GM18907 (cell line): ENCODE results near the gene CNOT1.
A peak's percentile ranks its signal among the peaks of the same experiment; 100 is the strongest.
"Not testable (repeated sequence)": the region's sequence is repeated elsewhere in the genome, so short reads cannot be mapped to it uniquely, and the experiment has no call there.

ENCODE experiments used
- ATAC-seq: cut with Tn5 transposase; IDR thresholded peaks from one replicate; pipeline ENCODE4 v1.9.1; 2021; ENCODE audit warnings: mild to moderate bottlenecking, moderate library complexity; ENCODE audit not compliant: unreplicated experiment

CNOT1 gene

DNA sequence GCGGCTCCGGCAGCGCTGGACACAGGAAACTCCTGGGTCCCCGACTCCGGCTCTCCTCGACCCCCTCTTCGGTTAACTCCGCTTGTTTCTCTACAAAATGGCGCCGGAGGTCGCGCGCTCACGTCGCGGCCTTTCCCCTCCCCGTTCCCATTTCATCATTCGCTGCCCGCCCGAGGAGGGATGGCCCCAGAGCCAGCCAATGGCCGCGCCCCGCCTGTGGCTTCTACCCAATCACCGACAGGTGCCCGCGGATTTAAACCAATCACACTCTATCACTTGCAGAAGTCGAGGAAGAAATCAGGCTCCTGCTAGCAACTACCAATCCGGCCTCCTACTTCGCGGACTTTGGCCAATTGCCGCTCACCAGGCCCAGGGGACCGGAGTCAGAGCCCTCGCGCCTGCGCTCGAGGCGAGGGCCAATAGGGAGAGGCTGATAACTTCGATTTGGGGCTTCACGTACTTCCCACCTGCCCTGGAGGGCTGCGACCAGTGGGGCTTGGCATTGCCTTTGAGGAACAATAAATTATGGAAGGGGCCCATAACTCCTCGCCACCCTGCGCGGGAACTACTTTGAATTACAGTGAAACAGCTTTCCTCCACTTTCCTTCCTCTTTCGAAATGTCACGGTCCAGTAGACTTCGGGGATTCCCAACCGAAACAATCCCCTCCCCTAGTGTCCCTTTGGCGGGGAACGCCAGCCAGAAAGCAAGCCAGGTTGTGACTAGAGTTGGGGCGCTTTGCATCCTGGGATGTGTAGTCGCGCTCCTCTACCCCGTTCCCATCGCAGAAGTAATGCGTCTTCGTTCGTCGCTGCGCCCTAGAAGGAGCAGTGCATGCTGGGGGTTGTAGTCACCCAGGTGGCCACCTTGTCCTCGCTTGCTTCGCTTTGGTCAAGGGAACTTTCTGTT lies at the start of gene CNOT1:
Gene CNOT1 (minus strand): TSS at position 94 of the 908 bp plus-strand sequence. CDS start 30,489 bp downstream, outside the sequence.
- peak; percentile 91 for ATAC-seq

- ATAC-seq, result no peak
Measured at GRCh38 chr16:58678716-58679115, 49.1 kb upstream of the CNOT1 start.

- ATAC-seq, result no peak
Measured at GRCh38 chr16:58678269-58678668, 48.6 kb upstream of the CNOT1 start.

DNA sequence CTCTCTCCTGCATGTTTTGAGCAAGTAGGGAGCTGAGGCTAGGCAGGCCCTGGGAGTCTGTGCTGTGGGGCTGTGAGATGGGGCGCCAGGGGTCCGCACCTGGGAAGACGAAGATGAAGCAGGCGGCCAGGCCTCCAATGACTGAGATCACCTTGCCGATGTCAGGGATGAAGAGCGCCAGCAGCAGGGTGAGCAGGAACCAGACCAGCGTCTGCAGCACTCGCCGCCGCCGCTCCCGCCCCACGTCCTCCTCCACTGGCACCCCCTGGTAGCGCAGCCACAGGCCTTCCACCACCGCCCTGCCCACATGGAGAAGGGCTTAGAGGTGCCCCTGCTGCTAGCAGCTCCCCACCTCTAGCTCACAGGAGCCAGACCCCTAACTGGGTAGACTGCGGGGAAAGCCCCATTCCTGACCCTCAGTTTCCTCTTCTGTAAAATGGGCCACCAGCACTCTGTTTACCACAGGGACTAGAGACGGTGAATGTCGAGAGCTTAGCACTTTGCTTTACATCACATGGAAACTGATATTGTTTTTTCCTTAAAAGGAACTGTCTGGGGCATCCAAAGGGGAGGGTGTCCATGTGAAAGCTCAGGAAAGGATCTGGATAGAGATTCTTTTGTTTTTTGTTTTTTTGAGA lies 41.4 kb upstream of the CNOT1 start:
- no peak for ATAC-seq

- ATAC-seq, result no peak
Measured at GRCh38 chr16:58670177-58670576, 40.6 kb upstream of the CNOT1 start.

DNA sequence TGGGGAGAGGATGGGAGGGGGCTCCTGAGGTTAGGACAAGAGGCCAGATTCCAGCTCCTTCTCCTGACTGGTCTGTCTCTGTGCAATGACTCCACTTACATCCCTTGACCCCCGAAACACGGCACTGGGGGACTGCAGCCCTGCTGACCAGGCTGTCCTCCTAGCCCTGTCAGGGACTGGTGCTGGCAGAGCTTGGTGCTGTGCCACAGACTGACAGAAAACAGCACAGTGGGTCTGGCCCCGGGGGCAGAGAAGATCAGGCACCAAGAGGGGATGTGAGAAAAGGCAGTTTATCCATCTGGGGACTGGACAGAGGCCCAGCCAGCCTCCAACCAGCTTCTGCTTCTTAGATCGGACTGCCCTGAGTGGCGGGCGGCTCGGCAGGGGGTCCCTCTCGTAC lies 35.6 kb upstream of the CNOT1 start:
- ATAC-seq, result no peak

GRCh38 chr16:58661199-58661830 lies 31.7 kb upstream of the CNOT1 start:
- ATAC-seq, result peak; percentile 84

DNA sequence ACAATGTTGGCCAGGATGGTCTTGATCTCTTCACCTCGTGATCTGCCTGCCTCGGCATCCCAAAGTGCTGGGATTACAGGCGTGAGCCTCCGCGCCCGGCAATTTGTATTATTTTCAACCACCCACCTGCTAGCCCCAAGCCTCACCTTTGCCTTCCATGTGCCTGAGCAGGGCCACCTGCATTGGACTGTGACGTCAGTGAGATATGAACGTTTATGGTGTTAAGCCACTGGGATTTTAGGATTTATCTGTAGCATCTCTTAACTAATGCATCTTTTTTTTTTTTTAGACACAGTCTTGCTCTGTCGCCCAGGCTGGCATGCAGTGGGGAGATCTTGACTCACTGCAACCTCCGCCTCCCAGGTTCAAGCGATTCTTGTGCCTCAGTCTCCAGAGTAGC lies 30.3 kb upstream of the CNOT1 start:
- ATAC-seq, result not testable (repeated sequence)

- ATAC-seq, result no peak
Measured at GRCh38 chr16:58658796-58659211, 29.2 kb upstream of the CNOT1 start.

DNA sequence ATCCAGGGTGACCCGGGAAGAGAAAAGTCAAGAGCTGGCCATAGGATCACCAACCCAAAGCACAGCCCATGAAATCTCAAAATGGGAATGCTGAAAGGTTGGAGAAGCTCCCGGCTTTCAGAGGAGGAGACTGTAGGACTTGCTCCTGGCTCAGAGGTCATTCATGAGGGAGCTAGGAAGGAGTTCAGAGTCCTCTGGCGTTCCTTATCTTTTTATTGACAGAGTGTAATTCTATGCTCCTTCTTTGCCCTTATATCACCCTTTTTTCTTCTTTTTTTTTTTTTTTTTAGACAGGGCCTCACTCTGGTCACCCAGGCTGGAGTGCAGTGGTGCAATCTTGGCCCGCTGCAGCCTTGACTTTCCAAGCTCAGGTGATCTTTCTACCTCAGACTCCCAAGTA lies 27.3 kb upstream of the CNOT1 start:
- ATAC-seq, result no peak

DNA sequence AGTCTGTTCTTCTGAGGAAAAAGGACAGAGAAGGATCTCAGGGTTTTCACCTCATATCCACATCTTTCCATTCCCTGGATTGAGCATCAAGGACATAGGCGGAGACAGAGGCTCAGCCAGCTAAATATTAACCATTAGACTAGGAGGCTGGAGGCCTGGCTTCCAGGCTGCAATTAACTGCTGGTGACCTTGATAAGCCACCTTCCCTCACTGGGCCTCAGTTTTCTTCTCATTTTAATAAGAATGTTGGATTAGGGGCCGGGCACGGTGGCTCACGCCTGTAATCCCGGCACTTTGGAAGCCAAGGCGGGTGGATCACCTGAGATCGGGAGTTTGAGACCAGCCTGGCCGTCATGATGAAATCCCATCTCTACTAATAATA lies 25.6 kb upstream of the CNOT1 start:
- ATAC-seq, result no peak

DNA sequence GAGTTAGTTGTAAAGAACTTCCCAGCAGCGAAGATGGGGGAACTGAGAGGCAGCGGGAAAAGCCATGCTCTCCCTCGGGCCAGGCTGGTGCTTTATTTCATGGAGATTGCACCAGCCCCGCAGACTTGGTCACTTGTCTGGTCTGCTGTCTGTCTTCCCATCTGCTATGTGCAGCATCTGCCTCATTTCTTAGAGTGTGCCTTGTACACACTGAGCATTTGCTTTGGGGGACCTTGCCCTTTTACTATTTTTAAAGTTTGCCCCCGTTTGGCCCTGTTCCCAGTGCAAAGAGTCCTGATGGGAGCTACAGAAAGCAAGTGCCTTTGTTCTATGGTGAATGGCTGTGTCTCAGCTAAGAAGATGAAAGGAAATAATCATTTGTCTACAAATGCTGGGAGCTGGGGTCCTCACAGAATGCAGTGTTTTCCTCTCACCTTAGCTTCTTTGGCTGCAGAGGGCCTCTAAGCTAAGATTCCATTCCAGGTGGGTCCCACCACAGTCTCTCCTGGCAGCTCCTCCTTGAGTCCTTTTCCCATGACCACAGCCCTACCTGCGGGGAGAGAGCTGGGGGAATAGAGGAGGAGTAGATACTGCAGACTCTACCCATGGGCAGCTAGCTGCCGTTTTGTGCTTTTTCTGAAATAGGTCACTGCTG lies 25.1 kb upstream of the CNOT1 start:
- ATAC-seq, result no peak

- ATAC-seq, result no peak
Measured at GRCh38 chr16:58652741-58653140, 23.1 kb upstream of the CNOT1 start.

DNA sequence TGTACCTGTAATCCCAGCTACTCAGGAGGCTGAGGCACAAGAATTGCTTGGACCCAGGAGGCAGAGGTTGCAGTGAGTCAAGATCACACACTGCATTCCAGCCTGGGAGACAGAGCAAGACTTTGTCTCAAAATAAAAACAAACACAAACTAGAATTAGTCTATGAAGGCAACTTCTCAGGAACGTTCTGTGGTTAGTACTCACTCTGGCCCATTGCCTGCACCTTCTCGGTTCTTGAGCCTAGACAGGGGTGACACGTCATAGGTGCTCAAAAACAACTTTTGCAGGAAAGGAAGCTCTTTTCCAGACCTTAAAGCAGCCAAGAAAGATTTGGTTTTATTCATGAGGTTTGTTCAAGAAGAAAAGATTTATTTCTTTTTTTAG lies 22.3 kb upstream of the CNOT1 start:
- ATAC-seq, result no peak

- no peak for ATAC-seq
Measured at GRCh38 chr16:58649707-58650106, 20.1 kb upstream of the CNOT1 start.

DNA sequence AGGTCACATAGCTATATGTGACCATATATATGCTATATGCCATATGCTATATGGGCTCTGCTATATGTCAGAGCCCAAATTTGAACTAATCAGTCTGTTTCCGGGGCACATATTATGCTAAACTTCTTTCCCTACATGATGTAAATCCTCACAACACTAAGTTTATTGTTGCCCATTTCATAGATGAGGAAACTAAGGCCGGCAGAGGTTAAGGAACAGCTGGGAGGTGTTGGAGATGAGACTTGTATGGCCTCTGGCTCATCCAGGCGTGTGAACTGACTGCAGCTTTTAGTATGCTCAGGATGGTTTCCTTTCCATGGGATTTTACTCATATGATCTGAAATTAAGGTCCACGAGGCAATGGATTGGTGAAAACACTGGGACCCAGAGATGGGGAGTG lies 17.5 kb upstream of the CNOT1 start:
- no peak for ATAC-seq

GRCh38 chr16:58644765-58645487 lies 15.3 kb upstream of the CNOT1 start:
- ATAC-seq, result no peak

GRCh38 chr16:58644108-58644507 lies 14.5 kb upstream of the CNOT1 start:
- ATAC-seq, result no peak

DNA sequence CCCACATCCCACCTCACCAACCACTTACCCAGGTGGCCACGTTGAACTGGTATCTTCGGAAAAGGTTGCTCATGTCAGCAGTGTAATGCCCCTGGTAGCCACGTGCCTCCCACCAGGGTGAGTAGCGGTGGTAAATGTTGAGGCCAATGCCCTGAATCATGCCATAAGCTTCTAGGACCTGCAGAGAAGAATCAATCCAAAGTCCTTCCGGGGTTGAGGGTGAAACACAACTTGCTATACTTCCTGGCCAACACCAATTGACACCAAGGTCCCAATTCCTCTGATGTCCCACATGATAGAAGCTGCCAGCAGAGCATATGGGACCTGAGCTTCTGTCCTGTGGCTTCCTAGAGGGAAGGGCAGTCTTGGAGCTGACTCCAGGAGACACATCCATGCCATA lies 11.3 kb upstream of the CNOT1 start:
- no peak for ATAC-seq

- no peak for ATAC-seq
Measured at GRCh38 chr16:58639836-58640235, 10.2 kb upstream of the CNOT1 start.

- ATAC-seq, result no peak
Measured at GRCh38 chr16:58639230-58639629, 9.6 kb upstream of the CNOT1 start.
